NT2/D1 (cell line): Measurements from ENCODE around the gene CENPB.

Experiments
- YY1 ChIP-seq: IDR thresholded peaks from 2 replicates; pipeline ENCODE4 v1.6.1; 2011; ENCODE audit not compliant: insufficient read length, insufficient read depth
- ZNF274 ChIP-seq: IDR thresholded peaks from 2 replicates; pipeline ENCODE4 v1.6.1; 2011; ENCODE audit warnings: mild to moderate bottlenecking, low read depth, low read length

DNA sequence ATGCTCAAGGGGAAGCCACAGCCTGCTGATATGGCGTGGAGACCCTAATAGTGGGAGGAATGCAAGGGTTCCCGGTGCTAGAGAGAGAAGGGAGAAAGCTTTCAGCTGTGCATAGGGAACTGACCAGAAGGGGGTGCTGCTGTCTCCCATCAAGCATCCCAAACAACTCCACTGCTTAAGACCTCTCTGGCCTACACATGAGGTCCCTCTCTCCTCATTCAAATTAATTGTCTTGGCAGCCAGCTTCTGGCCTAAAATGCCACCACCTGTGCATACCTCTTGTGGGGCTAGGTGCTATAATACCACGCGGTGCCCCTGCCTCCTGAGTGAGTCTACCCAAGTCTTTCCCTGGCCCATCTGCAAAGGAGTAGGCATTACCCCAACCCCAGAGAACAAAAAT lies 33.4 kb downstream of the CENPB start:
- no peak for TF ChIP-seq YY1
- no peak for TF ChIP-seq ZNF274
